IPS DF 4.7 (cell line): ENCODE measurements around the gene VPS26B.
"Not testable (repeated sequence)": the region's sequence is repeated elsewhere in the genome, so short reads cannot be mapped to it uniquely, and the experiment has no call there.

Source experiments
- DNase-seq: peaks from one replicate; pipeline ENCODE4 v3.0.0-alpha.2; 2013; ENCODE audit warnings: low spot score; ENCODE audit errors: extremely low read depth

The VPS26B gene

GRCh38 chr11:134231958-134232659 is 7.6 kb downstream of the VPS26B start:
- no peak for DNase-seq

- DNase-seq, result no peak
Observed at GRCh38 chr11:134233729-134234179, 9.3 kb downstream of the VPS26B start.

- DNase-seq, result no peak
Observed at GRCh38 chr11:134235399-134235798, 10.9 kb downstream of the VPS26B start.

- no peak for DNase-seq
Observed at GRCh38 chr11:134236834-134237556, 12.5 kb downstream of the VPS26B start.

- DNase-seq, result no peak
Observed at GRCh38 chr11:134237557-134237922, 13.1 kb downstream of the VPS26B start.

- no peak for DNase-seq
Observed at GRCh38 chr11:134238956-134239355, 14.5 kb downstream of the VPS26B start.

GRCh38 chr11:134240592-134240991 is 16.1 kb downstream of the VPS26B start:
- DNase-seq, result no peak

- DNase-seq, result no peak
Observed at GRCh38 chr11:134242376-134242775, 17.9 kb downstream of the VPS26B start.

- no peak for DNase-seq
Observed at GRCh38 chr11:134243913-134244312, 19.4 kb downstream of the VPS26B start.

- no peak for DNase-seq
Observed at GRCh38 chr11:134244593-134244992, 20.1 kb downstream of the VPS26B start.

- DNase-seq, result no peak
Observed at GRCh38 chr11:134245434-134245833, 21.0 kb downstream of the VPS26B start.

- no peak for DNase-seq
Observed at GRCh38 chr11:134246100-134246499, 21.6 kb downstream of the VPS26B start.

- DNase-seq, result no peak
Observed at GRCh38 chr11:134246678-134247077, 22.2 kb downstream of the VPS26B start.

GRCh38 chr11:134248910-134249480 is 24.5 kb downstream of the VPS26B start:
- no peak for DNase-seq

- DNase-seq, result no peak
Observed at GRCh38 chr11:134250246-134250645, 25.8 kb downstream of the VPS26B start.

GRCh38 chr11:134250675-134251074 is 26.2 kb downstream of the VPS26B start:
- DNase-seq, result no peak

- DNase-seq, result no peak
Observed at GRCh38 chr11:134252346-134253187, 28.1 kb downstream of the VPS26B start.

- DNase-seq, result no peak
Observed at GRCh38 chr11:134253188-134253993, 28.9 kb downstream of the VPS26B start, which contains the start of the genes ACAD8 and THYN1. TSS of gene ACAD8 (plus strand) at chr11:134253568. CDS start at chr11:134253601, 33 bp downstream. TSS of gene THYN1 (minus strand) at chr11:134253352. CDS start at chr11:134252882, 470 bp downstream.

- no peak for DNase-seq
Observed at GRCh38 chr11:134254433-134255183, 30.1 kb downstream of the VPS26B start.

- not testable (repeated sequence) for DNase-seq
Observed at GRCh38 chr11:134255184-134255561, 30.7 kb downstream of the VPS26B start.
